ES-I3 (cell line): Measurements from ENCODE around the gene PRKAR1B.
"Not testable (repeated sequence)": the region's sequence is repeated elsewhere in the genome, so short reads cannot be mapped to it uniquely, and the experiment has no call there.

Source experiments
- H3K36me3 ChIP-seq: 2 replicates; pipeline ENCODE4 v1.6.1; 2013; ENCODE audit warnings: mild to moderate bottlenecking, low read length, control low read depth, moderate library complexity; ENCODE audit not compliant: insufficient read depth
- H3K4me1 ChIP-seq: 2 replicates; pipeline ENCODE4 v1.6.1; 2013; ENCODE audit warnings: mild to moderate bottlenecking, control low read depth, low read length; ENCODE audit not compliant: insufficient read depth
- H3K9ac ChIP-seq: 2 replicates; pipeline ENCODE4 v1.6.1; 2013; ENCODE audit warnings: low read depth, mild to moderate bottlenecking, low read length, moderate library complexity
- H3K9me3 ChIP-seq: 2 replicates; pipeline ENCODE4 v1.6.1; 2013; ENCODE audit warnings: mild to moderate bottlenecking, low read length, moderate library complexity; ENCODE audit not compliant: control insufficient read depth, insufficient read depth

The PRKAR1B gene

GRCh38 chr7:628402-628763 lies 98.7 kb downstream of the PRKAR1B start:
- Histone ChIP-seq H3K9ac (no peak overlapping the region), H3K4me1 (no peaks in the 10 kb centered on the region), H3K36me3 (no peaks in the 10 kb centered on the region), H3K9me3 (peaks cover 12% of the 10 kb centered on the region)

- Histone ChIP-seq H3K36me3 (no peaks in the 10 kb centered on the region), H3K9me3 (peaks cover 12% of the 10 kb centered on the region), H3K4me1 (no peaks in the 10 kb centered on the region), H3K9ac (no peak overlapping the region)
These were observed 99.2 kb downstream of the PRKAR1B start for GRCh38 chr7:627661-628401.

GRCh38 chr7:625376-625971 lies 101.6 kb downstream of the PRKAR1B start:
- Histone ChIP-seq H3K36me3 (no peaks in the 10 kb centered on the region), H3K9ac (no peak overlapping the region), H3K4me1 (no peaks in the 10 kb centered on the region), H3K9me3 (peaks cover 14% of the 10 kb centered on the region)

GRCh38 chr7:623464-623863 lies 103.6 kb downstream of the PRKAR1B start:
- Histone ChIP-seq H3K4me1 (no peaks in the 10 kb centered on the region), H3K9me3 (peaks cover 16% of the 10 kb centered on the region), H3K36me3 (no peaks in the 10 kb centered on the region), H3K9ac (no peak overlapping the region)

- no peaks in the 10 kb centered on the region for H3K4me1 ChIP-seq
- H3K9me3 ChIP-seq: peaks cover 13% of the 10 kb centered on the region
- H3K36me3 ChIP-seq: no peaks in the 10 kb centered on the region
- no peak overlapping the region for H3K9ac ChIP-seq
These were observed 105.4 kb downstream of the PRKAR1B start for GRCh38 chr7:621572-622285.

DNA sequence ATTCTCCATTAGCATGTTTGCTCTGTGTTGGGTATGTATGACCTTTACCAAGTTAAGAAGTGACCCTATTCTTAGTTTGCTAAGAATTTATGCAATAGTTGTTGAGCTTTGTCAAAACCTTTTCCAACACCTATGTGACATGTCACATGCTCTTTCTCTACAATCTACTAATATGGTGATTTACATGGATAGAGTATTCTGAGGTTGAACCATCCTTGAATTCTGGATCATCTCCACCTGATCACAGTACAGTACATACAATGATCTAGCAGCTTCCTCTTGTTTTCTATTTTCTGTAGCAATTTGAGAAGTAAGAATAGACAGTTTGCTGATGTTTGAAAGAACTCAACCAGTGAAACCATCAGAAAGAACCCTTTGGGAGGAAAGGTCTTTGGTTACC lies 106.2 kb downstream of the PRKAR1B start:
- no peak overlapping the region for H3K9ac ChIP-seq
- H3K9me3 ChIP-seq: peaks cover 7% of the 10 kb centered on the region
- H3K4me1 ChIP-seq: no peaks in the 10 kb centered on the region
- no peaks in the 10 kb centered on the region for H3K36me3 ChIP-seq

DNA sequence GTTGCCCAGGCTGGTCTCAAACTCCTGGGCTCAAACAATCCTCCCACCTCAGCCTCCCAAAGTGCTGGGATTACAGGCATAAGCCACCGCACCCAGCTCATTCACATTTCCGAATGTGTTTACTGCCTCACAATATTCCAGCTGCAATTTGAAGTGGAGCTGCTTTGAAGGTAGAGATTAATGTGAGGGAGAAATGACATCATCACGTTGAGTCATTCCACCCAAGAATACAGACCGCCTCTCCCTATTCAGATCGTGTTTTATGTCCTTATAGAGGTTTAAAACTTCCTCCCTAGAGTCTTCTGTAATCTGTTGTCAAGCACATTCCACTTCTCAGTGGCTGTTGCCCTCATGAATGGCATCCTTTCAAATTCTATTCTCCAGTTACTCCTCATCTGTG lies 107.0 kb downstream of the PRKAR1B start:
- H3K36me3 ChIP-seq: no peaks in the 10 kb centered on the region
- H3K4me1 ChIP-seq: no peaks in the 10 kb centered on the region
- H3K9ac ChIP-seq: no peak overlapping the region
- H3K9me3 ChIP-seq: peaks cover 5% of the 10 kb centered on the region

- Histone ChIP-seq H3K9me3 (peaks cover 5% of the 10 kb centered on the region), H3K9ac (no peak overlapping the region)
These were observed 107.7 kb downstream of the PRKAR1B start for GRCh38 chr7:619368-619840.

GRCh38 chr7:618539-619367 lies 108.3 kb downstream of the PRKAR1B start:
- peaks cover 5% of the 10 kb centered on the region for H3K9me3 ChIP-seq
- no peak overlapping the region for H3K9ac ChIP-seq
- H3K4me1 ChIP-seq: no peaks in the 10 kb centered on the region
- no peaks in the 10 kb centered on the region for H3K36me3 ChIP-seq

More at GRCh38 chr7:619368-619840, 107.7 kb downstream of the PRKAR1B start:
- Histone ChIP-seq H3K36me3 (no peaks in the 10 kb centered on the region), H3K4me1 (no peaks in the 10 kb centered on the region)

DNA sequence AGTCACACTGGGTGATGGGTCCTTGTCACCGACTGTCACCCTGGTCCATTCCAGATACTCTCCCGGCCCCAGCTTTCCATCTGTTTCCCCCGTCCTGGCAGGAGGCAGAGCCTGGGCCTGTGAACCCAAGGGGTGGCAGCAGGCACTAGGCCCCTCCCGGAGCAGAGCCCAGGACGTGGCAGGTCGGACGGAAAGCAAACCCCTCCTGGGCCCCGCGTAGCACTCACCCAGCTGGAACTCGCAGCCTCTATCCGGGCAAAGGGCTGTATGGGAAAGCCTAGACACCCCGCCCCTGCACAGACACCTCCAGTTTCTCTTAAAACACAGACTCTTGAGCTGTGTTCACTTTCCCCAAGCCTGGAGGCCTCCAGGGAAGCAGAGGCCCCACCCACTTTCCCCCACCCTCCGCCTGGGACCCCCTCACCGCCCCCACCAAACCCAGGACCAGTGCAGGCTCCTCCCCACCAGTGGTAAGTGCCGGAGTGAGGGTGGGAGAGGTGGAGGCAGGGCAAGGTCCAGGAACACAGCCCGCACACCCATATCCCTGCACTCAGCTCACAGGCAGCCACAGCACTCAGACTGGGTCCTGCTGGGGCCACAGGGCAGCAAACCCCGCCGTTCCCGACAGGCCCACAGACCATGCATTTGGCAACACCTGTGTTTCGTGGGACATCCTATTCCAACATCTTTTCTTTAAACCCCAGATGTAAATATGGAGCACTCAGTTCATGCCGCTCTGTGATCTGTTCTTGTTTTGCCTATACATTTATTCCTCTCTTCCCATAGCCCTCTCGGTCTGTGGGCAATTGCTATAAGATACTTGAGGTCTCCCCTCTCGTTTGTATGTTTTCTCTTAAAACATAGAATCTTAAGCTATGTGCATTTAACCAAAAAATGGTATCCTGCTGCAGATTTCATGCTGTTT lies 109.2 kb downstream of the PRKAR1B start:
- Histone ChIP-seq H3K36me3 (no peaks in the 10 kb centered on the region), H3K4me1 (no peaks in the 10 kb centered on the region), H3K9me3 (peaks cover 5% of the 10 kb centered on the region), H3K9ac (no peak overlapping the region)

DNA sequence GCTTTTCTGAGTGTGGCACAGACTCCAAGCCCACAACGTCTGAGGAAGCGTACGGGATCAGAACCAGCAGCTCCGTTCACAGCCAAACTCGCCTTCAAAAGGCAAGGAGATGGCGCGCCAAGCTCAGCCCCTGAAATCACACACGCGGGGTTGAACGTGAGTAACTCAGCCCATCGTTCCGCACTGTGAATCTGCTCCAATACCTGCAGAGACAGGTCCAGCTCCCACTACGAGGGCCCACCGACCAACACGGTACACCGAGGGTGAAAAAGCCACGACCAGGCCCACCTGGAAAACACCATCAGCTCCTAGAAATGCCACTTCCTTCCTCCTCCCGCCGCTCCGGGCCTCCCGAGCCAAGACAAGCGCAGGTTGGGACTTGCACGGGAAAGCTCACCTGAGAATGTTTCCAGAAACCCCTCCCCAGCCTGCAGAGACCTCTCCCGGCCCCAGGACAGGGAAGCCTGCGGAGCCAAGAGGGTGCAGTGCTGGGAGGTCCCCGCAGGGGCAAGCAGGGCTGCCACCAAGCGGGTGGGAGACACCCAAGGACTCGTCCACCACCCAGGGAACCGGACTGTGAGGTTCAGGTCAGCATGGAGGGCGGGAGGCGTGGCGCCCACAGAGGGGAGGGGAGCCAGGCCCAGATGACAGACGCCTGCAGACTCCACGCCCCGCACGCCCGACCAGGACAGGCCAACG lies 113.5 kb downstream of the PRKAR1B start:
- no peak overlapping the region for H3K9ac ChIP-seq
- H3K4me1 ChIP-seq: no peaks in the 10 kb centered on the region
- H3K36me3 ChIP-seq: no peaks in the 10 kb centered on the region
- H3K9me3 ChIP-seq: no peaks in the 10 kb centered on the region

- H3K4me1 ChIP-seq, H3K36me3 ChIP-seq, H3K9ac ChIP-seq, H3K9me3 ChIP-seq: not testable (repeated sequence)
These were observed 115.2 kb downstream of the PRKAR1B start for GRCh38 chr7:611837-612236.

DNA sequence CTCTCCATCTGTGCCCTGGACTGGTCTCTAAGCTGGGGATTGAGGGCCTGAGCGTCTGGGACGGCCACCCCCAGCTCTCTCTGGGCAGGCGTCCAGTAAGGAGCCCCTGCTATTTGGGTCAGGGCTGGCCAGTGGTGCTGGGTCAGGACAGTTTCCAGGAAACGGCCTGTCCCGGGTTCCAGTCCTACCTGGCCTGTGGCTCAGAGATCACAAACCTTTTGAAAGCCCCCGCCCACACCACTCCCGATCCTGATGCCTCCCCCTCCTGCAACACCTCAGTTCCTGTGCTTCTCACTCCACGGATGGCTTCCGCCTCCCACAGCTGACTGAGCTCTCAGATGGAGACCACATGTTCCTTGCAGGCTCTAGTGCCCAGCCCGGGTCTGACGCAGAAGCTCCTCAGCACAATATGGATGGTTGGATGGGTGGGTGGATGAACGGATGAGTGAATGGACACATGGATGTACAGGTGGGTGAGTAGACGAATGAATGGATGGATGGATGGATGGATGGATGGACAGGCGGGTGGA lies 115.7 kb downstream of the PRKAR1B start:
- no peaks in the 10 kb centered on the region for H3K36me3 ChIP-seq
- H3K9ac ChIP-seq: no peak overlapping the region
- no peaks in the 10 kb centered on the region for H3K9me3 ChIP-seq
- H3K4me1 ChIP-seq: no peaks in the 10 kb centered on the region; the same call in 1 of the 2 replicates
